ENCODE measurements around the gene LONRF3.

DNA sequence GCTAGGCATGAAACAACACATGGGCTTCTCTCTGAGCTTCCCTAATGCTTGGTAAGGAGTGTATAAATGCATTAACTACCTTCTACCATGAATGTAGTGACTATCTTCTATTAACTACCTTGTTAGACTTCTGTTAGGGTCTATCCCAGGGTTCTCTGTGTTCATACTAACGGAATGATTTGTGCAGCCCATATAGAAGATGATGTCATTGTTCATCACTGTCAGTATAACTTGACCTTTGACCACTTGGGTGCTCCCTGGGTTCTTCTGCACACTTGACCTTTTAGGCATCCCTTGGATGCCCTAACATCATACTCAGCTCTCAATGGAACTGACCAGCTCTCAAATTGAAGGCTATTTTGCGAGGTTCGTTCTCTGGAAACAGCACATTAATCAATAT, 67.6 kb downstream of the LONRF3 start:
- TF ChIP-seq, protein P1, sequence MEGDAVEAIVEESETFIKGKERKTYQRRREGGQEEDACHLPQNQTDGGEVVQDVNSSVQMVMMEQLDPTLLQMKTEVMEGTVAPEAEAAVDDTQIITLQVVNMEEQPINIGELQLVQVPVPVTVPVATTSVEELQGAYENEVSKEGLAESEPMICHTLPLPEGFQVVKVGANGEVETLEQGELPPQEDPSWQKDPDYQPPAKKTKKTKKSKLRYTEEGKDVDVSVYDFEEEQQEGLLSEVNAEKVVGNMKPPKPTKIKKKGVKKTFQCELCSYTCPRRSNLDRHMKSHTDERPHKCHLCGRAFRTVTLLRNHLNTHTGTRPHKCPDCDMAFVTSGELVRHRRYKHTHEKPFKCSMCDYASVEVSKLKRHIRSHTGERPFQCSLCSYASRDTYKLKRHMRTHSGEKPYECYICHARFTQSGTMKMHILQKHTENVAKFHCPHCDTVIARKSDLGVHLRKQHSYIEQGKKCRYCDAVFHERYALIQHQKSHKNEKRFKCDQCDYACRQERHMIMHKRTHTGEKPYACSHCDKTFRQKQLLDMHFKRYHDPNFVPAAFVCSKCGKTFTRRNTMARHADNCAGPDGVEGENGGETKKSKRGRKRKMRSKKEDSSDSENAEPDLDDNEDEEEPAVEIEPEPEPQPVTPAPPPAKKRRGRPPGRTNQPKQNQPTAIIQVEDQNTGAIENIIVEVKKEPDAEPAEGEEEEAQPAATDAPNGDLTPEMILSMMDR (IDR thresholded peaks at IDR 0.05): no peak
- no peak for TF ChIP-seq POLR2A (IDR thresholded peaks at IDR 0.05)

Measured in body of pancreas (tissue), 4 donors.